Melanocyte of skin (primary cell): ENCODE measurements around the gene SLC25A15. TPM values are rescaled to one million over a fixed set of nuclear protein-coding genes. Genes with fewer than 3 reads are reported as not detected.

Experiments
- small RNA-seq, 2 donors: library from RNA; depleted of rRNA; stranded (forward); fragments of <200 nt; gene quantifications; one replicate each; pipeline ENCODE3, GENCODE V24; 2012
- total RNA-seq, 2 donors: library from RNA; depleted of rRNA; stranded (reverse); fragments of >200 nt; gene quantifications; 2 replicates each; pipeline ENCODE4 v1.2.3, GENCODE V29; 2012

The SLC25A15 gene
- 10 to 100 TPM; 12.4 to 38.6 TPM for total RNA-seq

GRCh38 chr13:40789275-40790153 lies at the start of gene SLC25A15:
TSS of gene SLC25A15 (plus strand) at chr13:40789611. CDS start at chr13:40793227, 3,616 bp downstream.

GRCh38 chr13:40770934-40771618 lies 18.3 kb upstream of the SLC25A15 start, which contains the start of gene MRPS31:
TSS of gene MRPS31 (minus strand) at chr13:40771190. CDS start at chr13:40771136, 54 bp downstream.

Small RNA genes within 50 kb of the gene (small RNA-seq; reads per million reads assigned to genes)
- gene MIR621, result 0 reads per million in 2 donors

Other genes starting within 250 kb of the SLC25A15 start
- 10 to 100 TPM in 1 of 2 donors, 1 to 10 TPM in 1; 8.3 to 11.0 TPM for gene FOXO1, start 123.0 kb upstream of the SLC25A15 start, total RNA-seq
- 10 to 100 TPM; 16.5 to 22.0 TPM for gene MRPS31, start 18.4 kb upstream of the SLC25A15 start, total RNA-seq
- gene ELF1, start 229.7 kb downstream of the SLC25A15 start, total RNA-seq, result 10 to 100 TPM; 77.9 to 91.5 TPM